Endothelial cell of umbilical vein (primary cell): Measurements from ENCODE around the gene LOXL1. TPM values are rescaled to one million over a fixed set of nuclear protein-coding genes. Genes with fewer than 3 reads are reported as not detected.

Source experiments
- BruUV-seq: library from RNA; stranded (reverse); fragments of 400-500 nt; replicated peaks from 2 replicates; lab custom pipeline; 2021; lab: Mats Ljungman, UMichigan
- CTCF ChIA-PET: fragments of 300-600, 350-600 bp; sonication (Branson Sonifier 250); formaldehyde crosslinking; loops from one replicate; lab custom pipeline; 2021; ENCODE audit warnings: antibody characterized with exemption, inconsistent platforms; lab: Charles Lee
- POLR2A ChIA-PET: fragments of 300-600, 350-600 bp; sonication (Branson Sonifier 250); formaldehyde crosslinking; loops from one replicate; lab custom pipeline; 2021; ENCODE audit warnings: antibody characterized with exemption, inconsistent platforms; lab: Charles Lee
- DNase-seq: peaks from one replicate; pipeline ENCODE4 v3.0.0-alpha.2; 2011; ENCODE audit warnings: low read depth, low spot score
- FAIRE-seq: peaks from 2 replicates; lab custom pipeline; 2011; peaks lifted over from hg19 to GRCh38; lab: Jason Lieb, UNC
- H2AFZ ChIP-seq: 2 replicates; pipeline ENCODE4 v1.6.0; 2012; ENCODE audit warnings: low read depth, low read length, control low read depth, inconsistent platforms
- H3K27ac ChIP-seq: 2 replicates; pipeline ENCODE4 v1.5.1; 2011; ENCODE audit warnings: low read depth, mild to moderate bottlenecking, control low read depth, low read length, moderate library complexity; ENCODE audit not compliant: insufficient read depth
- H3K27me3 ChIP-seq, 2 experiments: 2 replicates each; pipeline versions ENCODE4 v1.6.0 to v1.6.1; 2011; ENCODE audit warnings: low read length in 2 of 2, mixed read lengths in 1 of 2; ENCODE audit not compliant: control insufficient read depth in 2 of 2, insufficient read depth in 2 of 2
- H3K36me3 ChIP-seq, 2 experiments: 2 replicates in 1 of 2; 3 replicates in 1 of 2; pipeline ENCODE4 v1.5.1; 2011; ENCODE audit warnings: low read length in 2 of 2, mild to moderate bottlenecking in 1 of 2, moderate library complexity in 1 of 2; ENCODE audit not compliant: control insufficient read depth in 2 of 2, insufficient read depth in 2 of 2; ENCODE audit errors: extremely low read depth in 1 of 2
- H3K4me1 ChIP-seq: 3 replicates; pipeline ENCODE4 v1.5.1; 2011; ENCODE audit warnings: mild to moderate bottlenecking, low read length; ENCODE audit not compliant: control insufficient read depth, insufficient read depth; ENCODE audit errors: extremely low read depth
- H3K4me2 ChIP-seq: 2 replicates; pipeline ENCODE4 v1.6.1; 2011; ENCODE audit warnings: low read length, control low read depth, mixed read lengths; ENCODE audit not compliant: insufficient read depth
- H3K4me3 ChIP-seq, 3 experiments: fragments of 200-600 bp in 1 of 3; sonication (generic), shearing (Covaris generic) in 1 of 3; replicated peaks in 1 of 3; 2 replicates each; pipeline ENCODE4 v1.5.1; 2011 to 2016; ENCODE audit warnings: control low read depth in 3 of 3, low read length in 3 of 3, mild to moderate bottlenecking in 2 of 3, inconsistent platforms in 1 of 3, low read depth in 1 of 3, moderate library complexity in 1 of 3; ENCODE audit not compliant: insufficient read depth in 1 of 3
- H3K79me2 ChIP-seq: 2 replicates; pipeline ENCODE4 v1.6.0; 2012; ENCODE audit warnings: low read length, inconsistent platforms; ENCODE audit not compliant: control insufficient read depth, insufficient read depth
- H3K9ac ChIP-seq: replicated peaks from 2 replicates; pipeline ENCODE3; 2011; ENCODE audit warnings: low read length, control low read depth; ENCODE audit not compliant: insufficient read depth; ENCODE audit errors: extremely low read depth
- H3K9me1 ChIP-seq: replicated peaks from 3 replicates; pipeline ENCODE4 v1.6.0; 2011; ENCODE audit warnings: mild to moderate bottlenecking, low read length; ENCODE audit not compliant: control insufficient read depth, insufficient read depth; ENCODE audit errors: extremely low read depth
- H3K9me3 ChIP-seq: replicated peaks from 2 replicates; pipeline ENCODE4 v1.5.1; 2012; ENCODE audit warnings: low read length, inconsistent platforms; ENCODE audit not compliant: control insufficient read depth, insufficient read depth
- H4K20me1 ChIP-seq: replicated peaks from 2 replicates; pipeline ENCODE3; 2011; ENCODE audit warnings: mild to moderate bottlenecking, low read length; ENCODE audit not compliant: control insufficient read depth, insufficient read depth; ENCODE audit errors: extremely low read depth
- CTCF ChIP-seq, 2 donors: IDR thresholded peaks; 1 replicate in 1 of 2; 2 replicates in 1 of 2; pipeline ENCODE4 v1.5.1; 2011; ENCODE audit warnings: low read length in 2 of 2, mild to moderate bottlenecking in 2 of 2, moderate library complexity in 2 of 2, control low read depth in 1 of 2, inconsistent platforms in 1 of 2, low read depth in 1 of 2; ENCODE audit not compliant: insufficient read depth in 1 of 2; ENCODE audit errors: extremely low read depth in 1 of 2
- EZH2 ChIP-seq: IDR thresholded peaks from 2 replicates; pipeline ENCODE4 v1.6.1; 2012; ENCODE audit warnings: borderline replicate concordance, low read depth, mild to moderate bottlenecking, moderate library complexity, low read length, inconsistent platforms; ENCODE audit not compliant: severe bottlenecking
- FOS ChIP-seq: IDR thresholded peaks from 2 replicates; pipeline ENCODE4 v1.6.1; 2011; ENCODE audit warnings: mild to moderate bottlenecking, low read length, moderate library complexity, borderline replicate concordance; ENCODE audit not compliant: insufficient read depth
- MYC ChIP-seq: IDR thresholded peaks from one replicate; pipeline ENCODE4 v1.6.1; 2011; ENCODE audit warnings: mild to moderate bottlenecking, low read depth, low read length
- POLR2A ChIP-seq: IDR thresholded peaks from 2 replicates; pipeline ENCODE4 v1.6.1; 2012; ENCODE audit warnings: low read depth, mild to moderate bottlenecking, control low read depth, low read length
- POLR2AphosphoS5 ChIP-seq: IDR thresholded peaks from 2 replicates; pipeline ENCODE4 v1.6.1; 2012; ENCODE audit warnings: low read depth, mild to moderate bottlenecking, control low read depth, low read length, moderate library complexity; ENCODE audit not compliant: insufficient read depth
- dilution Hi-C: fragments of 300-500 bp; cut with MboI; formaldehyde crosslinking; loops from one replicate; pipeline ENCODE4 v1.15.0; 2019; ENCODE audit warnings: low sequenced_read_pairs; ENCODE audit not compliant: extremely low pct_ligation_motif_present
- intact Hi-C: fragments of 100-400 bp; cut with micrococcal nuclease; formaldehyde crosslinking; loops from one replicate; pipeline ENCODE4 v1.10.0; 2022
- polyA plus RNA-seq, 4 experiments: library from polyadenylated mRNA; depleted of rRNA in 3 of 4; stranded (reverse) in 3 of 4; unstranded in 1 of 4; fragments of >200 nt; gene quantifications; 2 replicates each; pipeline versions ENCODE4 v1.2.1 to v1.2.3, GENCODE V29; 2011 to 2012; ENCODE audit warnings: missing spikeins in 1 of 4
- total RNA-seq: library from RNA; stranded (reverse); gene quantifications from 2 replicates; pipeline ENCODE4 v1.2.3, GENCODE V29; 2021
- TF ChIP-seq, protein P1 (sequence below): IDR thresholded peaks from 2 replicates; pipeline ENCODE4 v1.6.1; 2011; ENCODE audit not compliant: insufficient read depth, insufficient read length

LOXL1 gene
- total and polyA plus RNA-seq, 2 donors (not counting 3 experiments of a cell fraction or from before 2014, with no cell fraction given) = 5.2 to 14.4 TPM

DNA sequence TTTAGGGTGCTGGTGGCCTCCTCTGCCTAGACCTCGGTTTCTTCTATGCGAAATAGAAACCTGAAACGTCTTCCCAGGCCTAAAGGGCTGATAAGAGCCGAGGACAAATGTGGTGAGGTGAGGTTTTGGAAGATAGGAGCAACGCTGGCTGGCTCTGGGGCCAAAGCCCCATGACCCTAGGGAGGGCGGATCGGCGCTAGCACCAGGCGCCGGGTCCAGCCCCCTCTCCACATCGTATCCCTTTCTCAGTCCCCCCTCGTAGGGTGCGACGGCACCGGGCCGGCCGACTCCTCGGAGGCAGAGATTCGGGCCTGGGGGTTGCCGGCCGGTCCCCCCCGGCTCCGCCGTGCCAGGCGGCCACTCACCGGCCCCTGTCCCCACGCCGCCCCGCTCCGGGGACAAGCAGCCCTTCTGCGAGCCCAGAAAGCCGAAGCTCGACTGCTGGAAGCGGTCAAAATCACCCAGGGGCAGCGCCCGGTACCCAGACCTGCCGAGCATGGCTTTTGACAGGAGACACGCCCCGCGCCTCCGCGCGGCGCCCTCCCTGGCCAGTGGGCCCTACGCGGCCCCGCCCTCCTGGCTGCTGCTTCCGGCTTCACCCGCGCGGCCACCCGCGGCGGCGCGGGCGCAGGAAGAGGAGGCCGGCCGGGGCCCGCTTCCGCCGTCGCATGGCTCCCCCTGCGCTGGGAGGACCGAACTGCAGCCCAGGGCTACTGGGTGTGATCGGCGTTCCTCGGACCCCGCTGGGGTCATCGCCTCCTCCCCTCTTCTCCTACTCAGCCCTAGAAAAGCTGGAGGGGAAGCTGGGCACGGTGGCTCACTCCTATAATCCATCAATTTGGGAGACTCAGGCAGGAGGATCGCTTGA is 65.7 kb downstream of the LOXL1 start, which contains the start of gene STOML1:
Gene STOML1 (minus strand): TSS at position 570 of the 868 bp plus-strand sequence. CDS start 72 bp downstream, at position 498.
- H3K27me3 ChIP-seq = no peaks in the 10 kb centered on the region
- peaks cover 60% of the 10 kb centered on the region for H3K4me1 ChIP-seq
- H2AFZ ChIP-seq = peak within 1 kb of the TSS; percentile 86
- FAIRE-seq (peak; percentile 85), DNase-seq (peak; percentile 90)
- peak within 1 kb of the TSS; percentile 83 for H3K4me2 ChIP-seq
- dilution Hi-C loops (no loop called here), intact Hi-C loops (loop anchor here (1.0 to 2.0 kb wide), 3 partner anchors 10 to 41 kb away; no protein-coding TSS in a partner anchor)
- CTCF ChIA-PET = interaction anchor here (0.6 to 7.0 kb wide), 11 partner anchors 9 to 54 kb away, joined by 3 to 53 read pairs (median 4); no protein-coding TSS in a partner anchor
- H3K9me1 ChIP-seq = no peaks in the 10 kb centered on the region
- no peaks in the 10 kb centered on the region for H3K36me3 ChIP-seq
- H3K9me3 ChIP-seq = no peaks in the 10 kb centered on the region
- H3K79me2 ChIP-seq = peaks cover 21% of the 10 kb centered on the region
- peak within 1 kb of the TSS; percentile 4 for H3K27ac ChIP-seq
- BruUV-seq = no TSS peak
- H4K20me1 ChIP-seq = no peaks in the 10 kb centered on the region
- peak within 1 kb of the TSS; percentile 51 to 67 (median 62) for H3K4me3 ChIP-seq
- peak within 1 kb of the TSS; percentile 54 for H3K9ac ChIP-seq
- TF ChIP-seq POLR2AphosphoS5 (peak; percentile 90), EZH2 (no peak), CTCF (IDR thresholded peaks at IDR 0.05; ENCODE audit: extremely low read depth in 1 of 2, insufficient read depth in 1 of 2, low read depth in 1 of 2, low read length in 2 of 2) (peak; percentile 89 to 92), MYC (no peak), POLR2A (peak; percentile 67), FOS (no peak)
- TF ChIP-seq, protein P1, sequence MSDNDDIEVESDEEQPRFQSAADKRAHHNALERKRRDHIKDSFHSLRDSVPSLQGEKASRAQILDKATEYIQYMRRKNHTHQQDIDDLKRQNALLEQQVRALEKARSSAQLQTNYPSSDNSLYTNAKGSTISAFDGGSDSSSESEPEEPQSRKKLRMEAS = peak; percentile 67
- POLR2A ChIA-PET = no interaction called here
